HG02973 (cell line): ENCODE measurements around the gene EYS.
"Not testable (repeated sequence)": the region's sequence is repeated elsewhere in the genome, so short reads cannot be mapped to it uniquely, and the experiment has no call there.

Experiments
- ATAC-seq: cut with Tn5 transposase; IDR thresholded peaks from one replicate; pipeline ENCODE4 v1.9.1; 2021; ENCODE audit warnings: moderate library complexity; ENCODE audit not compliant: unreplicated experiment

EYS gene

GRCh38 chr6:65637289-65638046, 69.6 kb downstream of the EYS start:
- no peak for ATAC-seq

DNA sequence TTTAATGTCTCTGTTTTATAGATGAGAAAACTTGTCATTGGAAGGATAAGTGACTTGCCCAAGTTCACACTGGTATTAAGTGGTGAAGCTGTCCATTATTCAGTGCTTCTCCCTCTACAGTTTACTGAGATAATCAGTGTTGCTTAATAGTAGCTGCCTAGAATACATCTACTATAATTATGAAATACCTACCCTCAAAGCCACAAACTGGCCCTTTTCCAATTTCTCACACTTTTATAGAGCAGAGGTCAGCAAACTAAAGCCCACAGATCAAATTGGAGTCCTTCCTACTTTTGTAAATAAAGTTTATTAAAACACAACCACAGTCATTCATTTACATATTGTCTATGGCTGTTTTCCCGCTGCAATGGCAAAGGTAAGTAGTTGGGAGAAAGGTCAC, 73.5 kb downstream of the EYS start:
- no peak for ATAC-seq

DNA sequence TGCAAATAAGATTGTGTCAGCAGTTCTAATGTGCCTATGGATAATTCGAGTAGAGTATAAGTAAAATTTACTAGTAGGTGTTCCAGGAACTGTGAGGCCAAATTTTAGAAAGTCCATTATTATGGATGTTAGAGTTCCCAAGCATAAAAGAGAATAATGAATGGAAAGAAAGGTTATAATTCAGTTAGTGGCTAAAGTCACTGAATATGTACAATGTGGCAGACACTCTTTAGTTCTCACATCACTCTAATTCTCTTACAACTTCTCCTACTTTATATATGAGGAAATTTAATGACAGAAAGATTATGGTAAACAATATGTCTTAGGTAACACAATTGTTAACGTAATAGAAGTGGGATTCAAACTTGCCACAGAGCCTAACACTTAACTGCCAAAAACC, 75.3 kb downstream of the EYS start:
- ATAC-seq = no peak

DNA sequence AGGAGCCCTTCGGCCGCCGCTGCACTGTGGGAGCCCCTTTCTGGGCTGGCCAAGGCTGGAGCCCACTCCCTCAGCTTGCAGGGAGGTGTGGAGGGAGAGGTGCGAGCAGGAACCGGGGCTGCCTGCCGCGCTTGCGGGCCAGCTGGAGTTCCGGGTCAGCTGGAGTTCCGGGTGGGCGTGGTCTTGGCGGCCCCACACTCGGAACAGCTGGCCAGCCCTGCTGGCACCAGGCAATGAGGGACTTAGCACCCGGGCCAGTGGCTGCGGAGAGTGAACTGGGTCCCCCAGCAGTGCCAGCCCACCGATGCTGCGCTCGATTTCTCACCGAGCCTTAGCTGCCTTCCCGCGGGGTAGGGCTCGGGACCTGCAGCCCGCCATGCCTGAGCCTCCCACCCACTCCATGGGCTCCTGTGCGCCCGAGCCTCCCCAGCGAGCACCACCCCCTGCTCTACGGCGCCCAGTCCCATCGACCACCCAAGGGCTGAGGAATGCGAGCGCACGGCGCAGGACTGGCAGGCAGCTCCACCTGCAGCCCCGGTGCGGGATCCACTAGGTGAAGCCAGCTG, 79.5 kb downstream of the EYS start:
- not testable (repeated sequence) for ATAC-seq

DNA sequence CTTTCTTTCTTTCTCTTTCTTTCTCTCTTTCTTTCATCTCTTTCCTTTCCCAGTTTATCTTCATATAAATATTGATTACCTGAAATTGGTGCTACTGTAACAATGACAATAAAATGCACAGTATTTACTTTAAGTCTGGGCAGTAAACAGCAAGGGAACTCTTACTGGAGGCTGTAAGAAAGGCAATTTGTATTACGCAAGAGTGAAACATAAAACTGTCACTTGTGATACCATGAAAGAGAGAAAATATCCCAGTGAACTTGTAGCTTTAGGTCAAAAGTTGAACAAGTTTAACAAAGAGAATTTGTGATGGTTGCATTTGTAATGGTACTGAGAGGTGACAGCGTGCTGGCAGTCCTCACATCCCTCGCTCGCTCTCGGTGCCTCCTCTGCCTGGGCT, 80.0 kb downstream of the EYS start:
- ATAC-seq = no peak

DNA sequence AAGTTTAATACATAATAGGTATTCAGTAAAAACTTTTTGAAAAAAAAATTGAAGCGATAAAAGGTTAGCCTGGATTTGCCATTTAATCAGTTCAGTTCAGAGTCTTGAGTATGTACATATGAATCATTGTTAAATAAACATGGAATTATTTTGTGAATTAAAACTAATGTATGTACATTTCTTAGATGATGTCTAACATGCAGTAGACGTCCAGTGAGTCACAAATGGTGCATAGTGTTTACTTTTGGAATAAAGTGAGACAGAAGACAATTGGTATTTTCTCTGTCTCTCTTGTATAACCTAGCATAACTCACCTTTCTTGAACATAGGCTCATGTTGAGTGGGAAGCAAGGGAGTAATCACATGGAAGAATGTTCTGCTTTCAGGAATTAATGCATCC, 83.5 kb downstream of the EYS start:
- ATAC-seq = no peak

GRCh38 chr6:65610746-65611145, 96.3 kb downstream of the EYS start:
- ATAC-seq = no peak

DNA sequence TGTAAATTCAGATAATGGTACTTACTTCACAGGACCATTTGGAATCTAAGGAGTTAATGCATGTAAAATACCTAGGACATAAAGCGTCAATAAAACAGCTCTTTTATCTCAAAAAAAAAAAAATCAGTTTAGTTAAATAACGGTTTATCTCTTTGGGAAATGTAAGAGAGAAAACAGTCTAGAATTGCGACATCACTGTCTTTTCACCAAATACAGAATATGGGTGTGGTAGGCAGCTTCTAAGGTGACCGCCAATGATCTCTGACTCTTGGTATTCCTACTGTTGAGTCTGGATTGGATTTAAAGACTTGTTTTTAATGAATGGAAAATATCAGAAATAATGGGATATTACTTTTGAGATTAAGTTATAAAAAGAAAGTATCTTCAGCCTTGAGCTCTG, 111.5 kb downstream of the EYS start:
- no peak for ATAC-seq

DNA sequence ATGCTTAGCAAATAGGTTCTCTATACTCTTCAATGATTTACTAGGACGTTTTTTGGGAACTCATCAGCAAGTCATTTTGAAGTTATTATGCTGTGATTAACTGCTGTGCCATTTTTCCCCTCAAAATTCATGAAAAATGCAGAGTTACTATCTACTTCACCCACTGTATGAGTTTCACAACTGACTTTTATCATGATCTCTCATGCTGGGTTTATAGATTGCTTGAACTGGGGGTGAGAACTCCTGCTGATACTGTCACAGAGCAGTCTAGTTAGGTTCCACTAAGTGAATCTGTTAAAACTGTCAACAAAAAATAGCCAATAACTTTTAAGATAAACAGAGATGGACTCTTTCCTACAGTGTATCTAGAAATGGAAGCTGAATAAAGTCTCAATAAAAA, 136.7 kb downstream of the EYS start:
- no peak for ATAC-seq

DNA sequence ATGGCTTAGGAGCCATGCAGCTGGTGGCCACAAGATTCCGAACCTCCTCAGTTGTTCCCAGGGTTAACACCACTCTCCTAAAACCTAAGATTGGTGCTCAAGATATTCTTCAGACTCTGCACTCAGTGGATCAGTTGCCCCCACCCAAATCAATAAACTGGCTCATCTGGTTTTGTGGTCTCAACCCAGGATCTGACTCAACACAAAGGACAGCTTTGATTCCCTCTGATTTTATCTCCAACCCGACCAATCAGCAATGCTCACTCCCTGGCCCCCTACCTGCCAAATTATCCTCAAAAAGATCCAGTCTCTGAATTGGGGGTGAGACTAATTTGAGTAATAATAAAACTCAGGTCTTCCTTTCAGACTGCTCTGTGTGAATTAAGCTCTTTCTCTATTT, 137.5 kb downstream of the EYS start:
- ATAC-seq = no peak

- not testable (repeated sequence) for ATAC-seq
Observed at GRCh38 chr6:65569056-65569455, 138.0 kb downstream of the EYS start.

DNA sequence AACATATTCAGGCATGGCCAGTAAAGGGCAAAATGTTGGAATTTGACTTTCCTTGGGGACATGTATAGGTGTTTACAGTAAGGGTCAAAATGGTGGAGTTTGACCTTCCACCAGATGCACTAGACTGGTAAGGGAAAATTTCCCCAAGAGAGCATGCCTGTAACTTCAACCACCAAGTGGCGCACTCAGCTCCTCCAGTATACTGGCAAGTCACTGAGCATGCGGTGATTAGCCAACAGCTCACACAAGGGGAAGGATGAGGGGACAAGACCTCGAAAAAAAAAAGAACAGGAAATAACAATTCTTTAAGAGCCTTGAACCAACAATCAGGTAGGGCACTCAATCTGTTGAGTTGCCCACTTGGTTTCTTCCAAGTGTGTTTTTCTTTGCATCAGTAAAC, 140.9 kb downstream of the EYS start:
- no peak for ATAC-seq

GRCh38 chr6:65558071-65558470, 149.0 kb downstream of the EYS start:
- ATAC-seq = no peak

DNA sequence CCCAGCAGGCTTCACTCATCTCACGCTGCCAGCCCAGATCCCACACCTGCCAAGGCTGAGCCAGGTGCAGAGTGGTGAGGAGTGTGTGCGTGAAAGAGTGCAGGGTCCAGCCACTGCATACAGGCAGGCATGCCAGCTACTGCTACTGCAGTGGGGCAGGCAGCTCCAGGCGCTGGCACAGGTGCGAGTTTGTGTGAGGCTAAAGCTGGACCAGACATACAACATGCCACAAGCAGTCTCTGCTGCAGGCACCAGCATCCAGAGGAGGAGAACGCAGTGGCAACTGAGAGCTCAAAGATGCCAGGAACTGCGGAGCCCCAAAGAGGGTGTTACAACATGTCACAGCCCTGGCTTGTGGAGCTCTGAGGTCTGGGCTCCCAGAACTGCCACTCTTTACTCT, 149.8 kb downstream of the EYS start:
- ATAC-seq = no peak

DNA sequence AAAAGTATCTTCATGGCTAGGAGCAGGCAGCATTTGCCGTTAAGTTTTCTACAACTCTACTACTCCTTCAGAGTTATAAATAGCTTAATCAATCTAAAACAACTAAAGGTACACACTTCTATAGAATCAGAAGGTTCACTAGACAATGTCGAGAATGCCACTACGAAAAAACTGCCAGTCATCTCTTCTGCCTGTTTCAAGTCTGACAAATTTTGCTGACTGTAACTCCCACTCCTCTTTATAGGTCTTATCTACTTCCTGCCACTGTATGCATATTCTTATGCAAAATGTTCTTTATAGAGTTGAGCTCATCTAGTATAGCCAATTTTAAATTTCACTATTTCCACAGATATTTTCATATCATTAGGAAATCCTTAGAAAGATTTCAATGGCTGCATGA, 160.1 kb downstream of the EYS start:
- no peak for ATAC-seq

DNA sequence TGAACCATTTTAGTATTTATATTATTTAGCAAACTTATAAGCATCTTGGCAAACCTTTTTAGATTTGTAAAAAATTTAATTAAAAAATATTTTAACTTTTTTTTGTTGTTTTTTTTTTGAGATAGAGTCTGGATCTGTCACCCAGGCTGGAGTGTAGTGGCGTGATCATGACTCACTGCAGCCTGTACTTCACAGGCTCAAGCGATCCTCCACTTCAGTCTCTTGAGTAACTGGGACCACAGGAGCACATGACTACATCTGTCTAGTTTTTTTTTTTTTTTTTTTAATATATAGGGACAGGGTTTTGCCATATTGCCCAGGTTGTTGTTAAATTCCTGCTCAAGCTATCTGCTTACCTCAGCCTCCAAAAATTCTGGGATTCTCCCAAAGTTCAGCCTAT, 161.1 kb downstream of the EYS start:
- ATAC-seq = no peak

GRCh38 chr6:65538644-65539043, 168.4 kb downstream of the EYS start:
- no peak for ATAC-seq

DNA sequence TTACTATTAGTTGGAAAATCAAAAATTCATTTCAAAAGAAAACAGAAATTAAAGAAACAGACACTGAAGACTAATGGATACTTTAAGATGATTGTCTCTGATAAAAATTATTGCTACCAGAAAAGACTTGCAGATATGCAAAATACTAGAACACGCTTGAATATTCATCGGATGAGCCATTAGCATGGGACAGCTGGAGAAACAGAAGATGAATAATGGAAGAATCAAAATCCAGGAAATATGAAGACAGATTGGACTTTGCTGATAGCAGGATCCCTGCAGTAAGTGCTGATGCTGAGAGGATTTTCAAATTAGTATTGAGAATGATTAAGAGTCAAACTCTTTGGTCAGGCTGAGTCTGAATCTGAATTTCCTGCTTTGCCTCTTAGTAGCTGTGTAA, 169.4 kb downstream of the EYS start:
- no peak for ATAC-seq

DNA sequence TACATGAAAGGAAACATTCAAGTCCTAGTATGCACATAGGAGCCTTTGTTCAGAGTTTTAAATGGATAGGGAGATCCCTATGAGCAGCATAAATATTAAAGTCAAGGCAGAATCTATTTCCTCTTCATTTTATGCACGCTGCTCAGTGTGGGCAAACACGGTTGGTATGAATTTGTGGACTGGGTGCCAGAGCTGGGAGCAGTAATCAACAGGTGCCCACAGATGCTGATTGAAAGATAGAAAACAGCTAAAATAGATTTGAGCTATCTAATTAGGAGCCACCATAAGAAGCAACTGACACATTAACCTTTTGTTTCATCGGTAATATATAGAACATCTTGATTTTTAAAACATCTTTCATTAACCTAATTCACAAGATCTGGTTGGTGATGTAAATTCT, 175.5 kb downstream of the EYS start:
- ATAC-seq = no peak

DNA sequence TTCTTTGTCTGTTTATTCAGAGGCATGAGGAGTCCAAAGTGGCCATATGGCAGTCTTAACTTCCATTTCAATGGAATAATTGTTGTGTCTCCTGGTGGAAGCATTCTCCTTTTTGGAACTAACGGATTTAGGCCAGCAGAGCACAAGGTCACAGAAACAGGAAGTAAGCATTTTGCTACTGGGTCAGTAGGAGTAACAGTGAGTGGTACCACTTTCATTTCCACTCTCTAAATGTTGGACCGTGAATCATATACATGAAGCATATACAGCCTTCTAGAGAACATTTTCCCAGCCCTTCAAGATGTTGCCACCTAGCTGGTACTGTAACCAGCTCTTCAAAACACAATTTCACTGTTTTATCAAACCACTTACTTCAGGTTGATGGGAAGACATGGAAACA, 182.8 kb downstream of the EYS start:
- ATAC-seq = no peak

GRCh38 chr6:65505736-65506135, 201.3 kb downstream of the EYS start:
- ATAC-seq = no peak

DNA sequence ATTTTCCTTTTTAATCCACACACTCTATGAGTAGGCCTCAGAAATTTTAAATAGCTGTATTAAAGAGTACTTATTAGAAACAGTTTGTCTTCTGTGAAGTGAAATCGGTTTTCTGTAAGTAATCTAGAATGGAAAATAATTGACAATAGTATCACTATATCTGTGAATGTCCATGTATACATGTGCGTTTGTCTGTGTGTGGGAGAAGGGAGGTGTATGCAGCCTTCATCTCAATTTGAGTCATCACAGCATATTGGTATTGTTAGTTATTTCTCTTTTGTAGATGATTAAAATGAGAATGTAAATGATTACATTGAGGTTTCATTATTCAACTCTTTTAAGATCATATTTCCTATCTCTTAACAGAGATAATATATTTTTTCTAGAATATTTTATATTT, 206.0 kb downstream of the EYS start:
- no peak for ATAC-seq

DNA sequence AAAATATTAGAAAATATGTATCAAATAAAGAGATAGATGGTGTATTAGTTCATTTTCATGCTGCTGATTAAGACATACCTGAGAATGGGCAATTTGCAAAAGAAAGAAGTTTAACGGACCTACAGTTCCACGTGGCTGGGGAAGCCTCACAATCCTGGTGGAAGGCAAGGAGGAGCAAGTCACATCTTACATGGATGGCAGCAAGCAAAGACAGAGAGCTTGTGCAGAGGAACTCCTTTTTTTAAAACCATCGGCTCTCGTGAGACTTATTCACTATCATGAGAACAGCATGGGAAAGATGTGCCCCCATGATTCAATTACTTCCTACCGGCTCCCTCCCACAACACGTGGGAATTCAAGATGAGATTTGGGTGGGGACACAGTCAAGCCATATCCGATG, 223.4 kb downstream of the EYS start:
- not testable (repeated sequence) for ATAC-seq
